Left ventricle myocardium inferior (tissue), 1 donor: ENCODE measurements around the gene MIER2. TPM values are rescaled to one million over a fixed set of nuclear protein-coding genes. Genes with fewer than 3 reads are reported as not detected.
"Not testable (repeated sequence)": the region's sequence is repeated elsewhere in the genome, so short reads cannot be mapped to it uniquely, and the experiment has no call there.

Source experiments
- DNase-seq: peaks from one replicate; pipeline ENCODE4 v3.0.0-alpha.2; 2020
- H3K27ac ChIP-seq: fragments of 200-600 bp; replicated peaks from 2 replicates; pipeline ENCODE4 v1.8.0; 2021
- H3K27me3 ChIP-seq: fragments of 200-600 bp; 2 replicates; pipeline ENCODE4 v1.8.0; 2021; ENCODE audit warnings: low read depth
- H3K36me3 ChIP-seq: fragments of 200-600 bp; 2 replicates; pipeline ENCODE4 v1.8.0; 2021
- H3K4me1 ChIP-seq: fragments of 200-600 bp; 2 replicates; pipeline ENCODE4 v1.8.0; 2021
- H3K4me3 ChIP-seq: fragments of 200-600 bp; 2 replicates; pipeline ENCODE4 v1.8.0; 2021; ENCODE audit warnings: mild to moderate bottlenecking, moderate library complexity
- H3K9me3 ChIP-seq: fragments of 200-600 bp; replicated peaks from 2 replicates; pipeline ENCODE4 v1.8.0; 2021
- intact Hi-C: fragments of 100-400 bp; cut with micrococcal nuclease; formaldehyde crosslinking; loops from one replicate; pipeline ENCODE4 v1.11.0; 2022
- long read RNA-seq: library from polyadenylated mRNA; unstranded; transcript quantifications from one replicate; pipeline ENCODE4 v2.0.0, GENCODE V29; 2021
- total RNA-seq: library from RNA; stranded (reverse); fragmentation: NEBNext Ultra II Directional; extraction: Animal tissue kit (Norgen Biotek cat#: 25700); gene quantifications from one replicate; pipeline ENCODE4 v1.2.1, GENCODE V29; 2021
- TF ChIP-seq, protein P1 (sequence below): fragments of 200-600 bp; IDR thresholded peaks from 2 replicates; pipeline ENCODE4 v1.8.0; 2021; ENCODE audit warnings: antibody characterized with exemption, mild to moderate bottlenecking, borderline replicate concordance
- donor health status: DM: no; HTN: yes; CAD: no; lungs with severe emphysema.

The MIER2 gene
- 15.9 TPM for total RNA-seq
- long read RNA-seq, full-length matches to known transcripts: 14 of 44 reads
- long read RNA-seq, partial matches to known transcripts: 15 of 44 reads
- long read RNA-seq, other reads (novel, unspliced or antisense): 15 of 44 reads

DNA sequence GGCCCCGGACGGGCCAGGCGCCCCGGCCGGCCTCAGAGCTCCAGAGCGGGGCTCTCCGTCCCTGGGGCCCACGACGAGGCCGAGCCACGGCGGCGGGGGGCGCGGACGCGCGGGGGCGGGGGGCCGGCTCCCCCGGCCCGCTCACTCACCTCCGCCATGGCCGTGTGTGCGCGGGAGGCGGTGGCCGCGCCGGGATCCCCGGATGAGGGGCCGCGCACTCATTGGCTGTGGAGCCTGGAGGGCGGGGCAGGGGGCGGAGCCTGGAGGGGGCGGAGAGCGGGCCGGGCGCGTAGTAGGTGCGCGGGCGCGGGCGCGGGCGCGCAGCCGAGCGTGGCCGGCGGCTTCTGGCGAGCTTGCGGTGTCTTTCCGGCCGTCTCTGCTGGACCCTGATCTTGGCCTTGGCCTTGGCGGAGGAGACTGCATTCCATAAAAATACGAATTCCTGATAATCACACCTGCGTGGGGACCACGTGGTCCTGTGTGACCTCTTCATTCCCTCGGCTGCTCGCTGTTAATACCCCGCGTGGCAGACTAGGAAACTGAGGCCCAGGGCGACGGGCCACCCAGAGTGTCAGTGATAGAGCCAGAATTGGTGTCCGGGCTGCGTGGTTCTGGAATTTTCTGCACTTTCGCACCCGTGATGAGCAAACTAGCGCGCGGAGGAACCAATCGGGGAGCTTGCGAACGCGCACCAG is at the start of gene MIER2:
Gene MIER2 (minus strand): TSS at position 172 of the 695 bp plus-strand sequence. CDS start 14 bp downstream, at position 158.
- Histone ChIP-seq H3K27me3 (no peaks in the 10 kb centered on the region), H3K9me3 (no peaks in the 10 kb centered on the region), H3K4me1 (peaks cover 50% of the 10 kb centered on the region), H3K4me3 (peak within 1 kb of the TSS; percentile 84), H3K27ac (peak within 1 kb of the TSS; percentile 81), H3K36me3 (peaks cover 9% of the 10 kb centered on the region)
- intact Hi-C loops: no loop called here
- TF ChIP-seq, protein P1, sequence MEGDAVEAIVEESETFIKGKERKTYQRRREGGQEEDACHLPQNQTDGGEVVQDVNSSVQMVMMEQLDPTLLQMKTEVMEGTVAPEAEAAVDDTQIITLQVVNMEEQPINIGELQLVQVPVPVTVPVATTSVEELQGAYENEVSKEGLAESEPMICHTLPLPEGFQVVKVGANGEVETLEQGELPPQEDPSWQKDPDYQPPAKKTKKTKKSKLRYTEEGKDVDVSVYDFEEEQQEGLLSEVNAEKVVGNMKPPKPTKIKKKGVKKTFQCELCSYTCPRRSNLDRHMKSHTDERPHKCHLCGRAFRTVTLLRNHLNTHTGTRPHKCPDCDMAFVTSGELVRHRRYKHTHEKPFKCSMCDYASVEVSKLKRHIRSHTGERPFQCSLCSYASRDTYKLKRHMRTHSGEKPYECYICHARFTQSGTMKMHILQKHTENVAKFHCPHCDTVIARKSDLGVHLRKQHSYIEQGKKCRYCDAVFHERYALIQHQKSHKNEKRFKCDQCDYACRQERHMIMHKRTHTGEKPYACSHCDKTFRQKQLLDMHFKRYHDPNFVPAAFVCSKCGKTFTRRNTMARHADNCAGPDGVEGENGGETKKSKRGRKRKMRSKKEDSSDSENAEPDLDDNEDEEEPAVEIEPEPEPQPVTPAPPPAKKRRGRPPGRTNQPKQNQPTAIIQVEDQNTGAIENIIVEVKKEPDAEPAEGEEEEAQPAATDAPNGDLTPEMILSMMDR: no peak
- DNase-seq: peak; percentile 87

DNA sequence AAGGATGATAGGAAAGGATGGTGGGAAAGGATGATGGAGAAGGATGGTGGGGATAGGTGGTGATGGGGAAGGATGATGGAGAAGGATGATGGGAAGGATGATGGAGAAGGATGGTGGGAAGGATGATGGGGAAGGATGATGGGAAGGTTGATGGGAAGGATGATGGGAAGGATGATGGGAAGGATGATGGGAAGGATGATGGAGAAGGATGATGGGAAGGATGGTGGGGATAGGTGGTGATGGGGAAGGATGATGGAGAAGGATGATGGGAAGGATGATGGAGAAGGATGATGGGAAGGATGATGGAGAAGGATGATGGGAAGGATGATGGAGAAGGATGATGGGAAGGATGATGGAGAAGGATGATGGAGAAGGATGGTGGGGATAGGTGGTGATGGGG is 49.0 kb upstream of the MIER2 start:
- H3K4me3 ChIP-seq, H3K36me3 ChIP-seq, H3K4me1 ChIP-seq, DNase-seq, H3K9me3 ChIP-seq, H3K27ac ChIP-seq, intact Hi-C loops: not testable (repeated sequence)
- H3K27me3 ChIP-seq: peaks cover 37% of the 10 kb centered on the region

DNA sequence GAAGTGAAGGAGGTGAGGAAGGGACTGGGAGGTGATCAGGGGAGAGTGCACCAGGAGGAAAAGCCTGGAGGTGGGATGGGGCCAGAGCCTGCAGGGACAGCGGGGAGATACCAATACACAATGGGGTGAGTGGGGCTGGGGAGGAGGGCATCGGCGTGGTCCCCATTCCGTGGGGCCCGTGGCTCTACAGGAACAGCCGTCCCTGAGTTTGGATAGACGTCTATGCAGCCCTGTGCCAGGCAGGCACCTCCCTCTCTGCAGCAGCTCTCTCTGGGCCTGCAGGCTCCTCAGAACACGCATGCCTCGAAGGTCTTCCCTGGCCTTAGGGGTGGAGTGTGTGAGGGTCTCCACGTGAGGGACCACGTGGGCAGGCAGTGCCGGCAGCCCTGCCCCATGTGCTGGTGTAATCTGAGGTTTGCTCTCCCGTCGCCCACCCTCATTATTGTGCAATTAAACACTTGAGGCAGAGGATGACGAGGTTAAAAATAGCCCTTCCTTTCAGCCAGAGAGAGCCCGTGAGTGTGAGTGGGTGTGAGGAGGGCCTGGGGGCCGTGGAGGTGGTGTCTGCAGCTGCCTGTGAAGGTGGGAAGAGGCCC is 47.9 kb upstream of the MIER2 start:
- no peak overlapping the region for H3K4me3 ChIP-seq
- no peaks in the 10 kb centered on the region for H3K9me3 ChIP-seq
- H3K27me3 ChIP-seq: peaks cover 35% of the 10 kb centered on the region
- no peaks in the 10 kb centered on the region for H3K36me3 ChIP-seq
- TF ChIP-seq, protein P1: no peak
- intact Hi-C loops: no loop called here
- H3K4me1 ChIP-seq: no peaks in the 10 kb centered on the region
- no peak overlapping the region for H3K27ac ChIP-seq
- no peak for DNase-seq

GRCh38 chr19:391726-392374 is 47.3 kb upstream of the MIER2 start:
- TF ChIP-seq, protein P1: no peak
- intact Hi-C loops: no loop called here
- H3K4me3 ChIP-seq: no peak overlapping the region
- no peak for DNase-seq
- no peaks in the 10 kb centered on the region for H3K4me1 ChIP-seq
- no peaks in the 10 kb centered on the region for H3K36me3 ChIP-seq
- H3K27ac ChIP-seq: no peak overlapping the region
- H3K27me3 ChIP-seq: peaks cover 33% of the 10 kb centered on the region
- H3K9me3 ChIP-seq: no peaks in the 10 kb centered on the region

DNA sequence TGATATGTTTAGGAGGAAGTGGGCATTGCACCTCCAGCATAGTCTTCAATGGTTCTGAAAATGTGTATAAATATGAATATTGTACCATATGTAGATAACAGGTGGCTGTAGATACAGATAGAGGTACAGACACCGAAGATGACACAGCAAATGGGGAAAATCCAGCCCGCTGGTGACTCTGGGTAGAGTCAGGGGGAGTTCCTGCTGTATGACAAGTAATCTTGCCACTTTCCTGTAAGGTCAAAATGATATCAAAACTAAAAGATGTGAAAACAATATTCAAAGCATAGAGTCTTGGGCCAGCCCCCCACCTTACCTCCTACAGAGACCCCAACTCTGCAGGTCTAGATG is 46.6 kb upstream of the MIER2 start:
- Histone ChIP-seq H3K27ac (no peak overlapping the region), H3K36me3 (no peaks in the 10 kb centered on the region), H3K27me3 (peaks cover 34% of the 10 kb centered on the region), H3K4me1 (no peaks in the 10 kb centered on the region), H3K9me3 (no peaks in the 10 kb centered on the region), H3K4me3 (no peak overlapping the region)
- TF ChIP-seq, protein P1: no peak
- intact Hi-C loops: no loop called here
- DNase-seq: no peak
